Left ventricle myocardium inferior (tissue), 1 donor: Measurements from ENCODE around the gene CRACR2B. TPM values are rescaled to one million over a fixed set of nuclear protein-coding genes. Genes with fewer than 3 reads are reported as not detected.

Experiments used
- DNase-seq: peaks from one replicate; pipeline ENCODE4 v3.0.0-alpha.2; 2020
- H3K27ac ChIP-seq: fragments of 200-600 bp; replicated peaks from 2 replicates; pipeline ENCODE4 v1.8.0; 2021
- H3K27me3 ChIP-seq: fragments of 200-600 bp; 2 replicates; pipeline ENCODE4 v1.8.0; 2021; ENCODE audit warnings: low read depth
- H3K36me3 ChIP-seq: fragments of 200-600 bp; 2 replicates; pipeline ENCODE4 v1.8.0; 2021
- H3K4me1 ChIP-seq: fragments of 200-600 bp; 2 replicates; pipeline ENCODE4 v1.8.0; 2021
- H3K4me3 ChIP-seq: fragments of 200-600 bp; 2 replicates; pipeline ENCODE4 v1.8.0; 2021; ENCODE audit warnings: mild to moderate bottlenecking, moderate library complexity
- H3K9me3 ChIP-seq: fragments of 200-600 bp; replicated peaks from 2 replicates; pipeline ENCODE4 v1.8.0; 2021
- CTCF ChIP-seq: fragments of 200-600 bp; IDR thresholded peaks from 2 replicates; pipeline ENCODE4 v1.8.0; 2021; ENCODE audit warnings: antibody characterized with exemption, mild to moderate bottlenecking, borderline replicate concordance
- intact Hi-C: fragments of 100-400 bp; cut with micrococcal nuclease; formaldehyde crosslinking; loops from one replicate; pipeline ENCODE4 v1.11.0; 2022
- total RNA-seq: library from RNA; stranded (reverse); fragmentation: NEBNext Ultra II Directional; extraction: Animal tissue kit (Norgen Biotek cat#: 25700); gene quantifications from one replicate; pipeline ENCODE4 v1.2.1, GENCODE V29; 2021
- donor health status: DM: no; HTN: yes; CAD: no; lungs with severe emphysema.

CRACR2B gene
- total RNA-seq, 1 donor from 2014 or later = 23.2 TPM

- Histone ChIP-seq H3K4me1 (peaks cover 49% of the 10 kb centered on the region), H3K9me3 (no peaks in the 10 kb centered on the region), H3K27me3 (peaks cover 22% of the 10 kb centered on the region), H3K36me3 (peaks cover 10% of the 10 kb centered on the region), H3K27ac (no peak overlapping the region), H3K4me3 (no peak overlapping the region)
- no peak for DNase-seq
- intact Hi-C loops = no loop called here
- TF ChIP-seq CTCF = no peak
Observed at GRCh38 chr11:794013-794765, 33.5 kb upstream of the CRACR2B start.

GRCh38 chr11:794766-795633, 32.7 kb upstream of the CRACR2B start:
- peaks cover 16% of the 10 kb centered on the region for H3K36me3 ChIP-seq
- H3K27ac ChIP-seq = no peak overlapping the region
- H3K4me1 ChIP-seq = peaks cover 42% of the 10 kb centered on the region
- intact Hi-C loops = no loop called here
- DNase-seq = no peak
- peaks cover 14% of the 10 kb centered on the region for H3K27me3 ChIP-seq
- TF ChIP-seq CTCF = no peak
- H3K9me3 ChIP-seq = no peaks in the 10 kb centered on the region
- peak overlapping the region; percentile 81 for H3K4me3 ChIP-seq

DNA sequence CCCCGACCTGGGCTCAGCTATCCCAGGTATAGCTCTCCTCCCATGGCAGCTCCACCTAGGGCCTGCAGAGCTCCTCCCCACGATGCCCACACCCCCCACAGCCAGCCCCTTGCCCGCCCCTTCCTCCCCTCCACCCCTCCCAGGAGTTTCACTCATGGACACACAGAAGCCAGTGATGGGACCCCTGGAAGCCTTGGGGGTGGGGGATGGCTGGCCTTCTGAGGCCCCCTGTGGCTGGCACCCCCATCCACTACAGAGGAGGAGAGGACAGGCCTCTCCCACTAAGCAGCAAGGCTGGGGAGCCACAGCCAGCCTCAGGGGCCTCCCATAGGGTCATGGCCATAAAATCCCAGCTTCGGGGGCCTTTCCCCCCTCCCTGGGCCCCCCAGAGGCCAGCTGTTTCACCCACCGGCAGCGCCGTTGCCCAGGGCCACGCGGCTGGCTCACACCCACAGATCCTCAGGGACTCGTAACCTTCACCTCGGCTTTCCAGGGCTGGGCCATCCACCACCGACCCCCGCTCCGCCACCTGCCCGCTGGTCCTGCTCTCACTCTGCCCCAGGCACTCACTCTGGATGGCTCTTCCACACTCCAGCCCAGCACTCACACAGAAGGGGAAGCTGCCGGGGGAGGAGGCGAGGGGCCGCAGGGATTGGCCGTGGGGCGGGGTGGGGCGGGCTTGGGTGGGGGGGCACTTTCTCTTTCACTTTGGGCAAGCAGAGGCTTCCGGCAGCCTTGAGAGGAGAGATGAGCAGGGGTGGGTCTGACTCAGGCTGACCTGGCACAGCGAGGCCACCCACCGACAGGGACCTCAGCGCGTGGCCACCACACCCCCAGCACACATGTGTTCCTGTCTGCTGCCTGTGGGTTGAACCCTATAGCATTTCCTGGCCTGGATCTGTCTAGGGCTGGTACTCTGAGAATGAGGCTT, 31.8 kb upstream of the CRACR2B start:
- H3K4me3 ChIP-seq = peak overlapping the region; percentile 81
- peak; percentile 77 for DNase-seq
- H3K9me3 ChIP-seq = no peaks in the 10 kb centered on the region
- H3K27me3 ChIP-seq = peaks cover 5% of the 10 kb centered on the region
- no peak for TF ChIP-seq CTCF
- peaks cover 42% of the 10 kb centered on the region for H3K4me1 ChIP-seq
- intact Hi-C loops = no loop called here
- H3K36me3 ChIP-seq = peaks cover 24% of the 10 kb centered on the region
- peak overlapping the region; percentile 85 for H3K27ac ChIP-seq

DNA sequence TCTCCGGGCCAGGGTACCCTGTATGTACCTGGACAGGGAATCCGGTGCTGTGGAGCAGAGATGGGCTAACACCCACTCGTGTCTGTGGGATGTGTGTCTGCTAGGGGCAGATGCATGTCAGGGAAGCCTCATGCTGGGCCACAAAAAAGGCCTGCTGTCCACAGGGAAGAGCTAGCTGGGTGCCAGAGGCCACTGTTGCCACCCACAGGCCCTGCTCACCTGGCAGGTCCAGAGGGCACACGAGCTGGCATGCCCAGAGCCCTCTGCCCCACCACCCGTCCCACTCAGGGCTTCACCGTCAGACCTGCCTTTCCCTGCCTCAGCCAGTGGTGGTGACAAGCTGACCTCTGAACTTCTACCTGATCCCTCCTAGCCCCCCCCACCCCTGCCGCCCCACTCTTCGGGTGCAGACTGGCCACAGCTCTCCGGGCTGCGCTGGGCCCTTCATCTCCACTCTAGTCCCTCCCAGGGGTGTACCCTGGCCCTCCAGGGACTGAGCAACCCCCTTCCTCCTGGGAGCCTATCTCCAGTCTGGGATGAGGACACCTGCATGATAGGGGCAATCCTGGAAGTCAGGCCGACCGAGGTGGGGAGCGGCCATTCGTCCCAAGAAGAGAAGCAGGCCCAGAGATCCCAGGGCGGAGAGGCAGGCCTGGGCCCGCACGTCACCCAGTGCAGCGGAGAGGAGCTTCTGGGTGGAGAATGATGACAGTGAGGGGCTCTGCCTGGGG, 31.0 kb upstream of the CRACR2B start:
- no peak for DNase-seq
- TF ChIP-seq CTCF = no peak
- H3K36me3 ChIP-seq = peaks cover 26% of the 10 kb centered on the region
- no peaks in the 10 kb centered on the region for H3K9me3 ChIP-seq
- intact Hi-C loops = no loop called here
- H3K27me3 ChIP-seq = no peaks in the 10 kb centered on the region
- peak overlapping the region; percentile 81 for H3K4me3 ChIP-seq
- H3K4me1 ChIP-seq = peaks cover 42% of the 10 kb centered on the region
- H3K27ac ChIP-seq = peak overlapping the region; percentile 85
